Heart left ventricle (tissue), 16 donors: Measurements from ENCODE around the gene RFXAP. TPM values are rescaled to one million over a fixed set of nuclear protein-coding genes. Genes with fewer than 3 reads are reported as not detected.

Source experiments
- ATAC-seq, 4 donors: fragments of 200-7000 bp; cut with Tn5 transposase; one replicate each; pipeline ENCODE4 v1.9.1; 2020 to 2022; ENCODE audit warnings: moderate library complexity in 4 of 4, mild to moderate bottlenecking in 3 of 4, moderate number of reproducible peaks in 1 of 4
- DNase-seq, 5 donors: peaks; one replicate each; pipeline ENCODE4 v3.0.0-alpha.2; 2020
- H3K27ac ChIP-seq, 12 donors: fragments of 200-600 bp; sonication (generic) in 4 of 12; one replicate each; pipeline versions ENCODE4 v1.5.0 to v1.8.0; 2016 to 2022; ENCODE audit warnings: mild to moderate bottlenecking in 2 of 12
- H3K27me3 ChIP-seq, 9 donors: fragments of 200-600 bp; sonication (generic) in 2 of 9; one replicate each; pipeline versions ENCODE4 v1.5.1 to v1.8.0; 2016 to 2022; ENCODE audit warnings: mild to moderate bottlenecking in 3 of 9
- H3K36me3 ChIP-seq, 9 donors: fragments of 200-600 bp; sonication (generic) in 2 of 9; one replicate each; pipeline versions ENCODE4 v1.5.0 to v1.8.0; 2018 to 2022; ENCODE audit warnings: mild to moderate bottlenecking in 2 of 9
- H3K4me1 ChIP-seq, 12 donors: fragments of 200-600 bp; sonication (generic) in 4 of 12; one replicate each; pipeline versions ENCODE4 v1.5.0 to v1.8.0; 2016 to 2022; ENCODE audit warnings: mild to moderate bottlenecking in 3 of 12
- H3K4me3 ChIP-seq, 12 donors: fragments of 200-600 bp; sonication (generic) in 4 of 12; one replicate each; pipeline versions ENCODE4 v1.5.0 to v1.8.0; 2017 to 2022; ENCODE audit warnings: mild to moderate bottlenecking in 9 of 12, moderate library complexity in 4 of 12
- H3K9me3 ChIP-seq, 12 donors: fragments of 200-600 bp; sonication (generic) in 4 of 12; one replicate each; pipeline versions ENCODE4 v1.5.0 to v1.8.0; 2016 to 2022; ENCODE audit warnings: mild to moderate bottlenecking in 1 of 12
- POLR2A ChIP-seq, 2 donors: fragments of 450-650 bp; IDR thresholded peaks; one replicate each; pipeline ENCODE4 v1.6.1; 2017; ENCODE audit warnings: antibody characterized with exemption in 2 of 2, mild to moderate bottlenecking in 2 of 2, moderate library complexity in 2 of 2
- WGBS, 4 donors: extraction: QIAGEN DNeasy Blood & Tissue Kit in 2 of 4; methylation state at CpG; one replicate each; pipeline versions ENCODE4 v1.1.5 to v1.1.7; 2013 to 2018; 5-methylcytosine and 5-hydroxymethylcytosine counted together
- intact Hi-C, 10 donors: fragments of 100-400 bp; cut with DNase I; formaldehyde crosslinking; loops; one replicate each; pipeline versions ENCODE4 v1.11.1 to v1.14.2; 2022
- polyA plus RNA-seq, 2 donors: library from polyadenylated mRNA; stranded (reverse); fragments of 200-250 nt; gene quantifications; one replicate each; pipeline ENCODE4 v1.2.3, GENCODE V29; 2013
- total RNA-seq, 9 donors: library from RNA; depleted of rRNA in 2 of 9; stranded (reverse); fragments of >200 nt in 2 of 9; fragmentation: NEBNext Ultra II Directional in 3 of 9; extraction: Animal tissue kit (Norgen Biotek cat#: 25700) in 3 of 9; gene quantifications; one replicate each; pipeline versions ENCODE4 v1.1.0 to v1.2.4, GENCODE V29; 2016 to 2023
- TF ChIP-seq, protein P1 (sequence below), 12 donors: fragments of 200-600 bp; sonication (generic) in 4 of 12; IDR thresholded peaks; one replicate each; pipeline versions ENCODE4 v1.5.0 to v1.8.0; 2018 to 2022; ENCODE audit warnings: antibody characterized with exemption in 12 of 12, mild to moderate bottlenecking in 5 of 12
- donor health status: ischemic (EF 13 %, LVEDD 7.1; RV severe dilation, severe dysfunction).
- donor health status: healthy with polysubstance abuse.
- donor health status: DM: no; HTN: yes; CAD: no.
- donor health status: DM: no; HTN: no; CAD: no.
- donor health status: ischemic (EF 25% LVEDD 6.9; RV normal size, moderate dysfunction).
- donor health status: ischemic (EF 25% LVEDD 5.7; RV mildly dilated, moderate dysfunction).
- donor health status: healthy.
- donor health status: DM: yes; HTN: yes; CAD: no.
- donor health status: ischemic (EF 35%, LVEDD 5.7; RV mildly dilated, moderate dysfunction).
- donor health status: nonischemic (EF 11% LVEDD 7.7; RV severe dilation, severe dysfunction).
- donor health status: DM: yes; HTN: yes; CAD: no.
- donor health status: PGD.
- donor health status: ischemic (EF 29% LVEDD 5.4; RV normal size, mild dysfunction).
- donor health status: nonischemic (EF 23%, LVEDD 6.1; RV moderate dilation, normal function).

The RFXAP gene
- total and polyA plus RNA-seq, 11 donors, result 1.0 to 5.2 (median 3.6) TPM

DNA sequence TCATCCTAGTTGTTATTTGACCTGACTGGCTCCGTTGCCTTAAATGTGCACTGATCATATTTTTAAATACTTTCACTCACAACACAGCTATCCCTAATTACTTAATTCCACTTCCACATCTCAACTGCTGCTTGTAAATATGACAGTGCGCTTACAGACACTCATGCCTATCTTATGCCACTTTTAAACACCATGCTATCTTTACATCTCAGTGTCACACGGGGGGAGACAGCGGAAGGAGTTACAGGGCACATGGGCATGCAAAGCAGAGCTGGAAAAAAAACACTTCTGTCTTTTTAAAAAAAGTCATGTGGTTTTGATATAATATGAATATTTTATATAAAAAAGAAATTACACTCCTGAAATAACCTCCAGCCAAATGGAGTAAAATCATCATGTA lies 56.9 kb downstream of the RFXAP start:
- H3K27ac ChIP-seq, result no peak overlapping the region
- H3K27me3 ChIP-seq, result no peaks in the 10 kb centered on the region
- no peak overlapping the region for H3K4me3 ChIP-seq
- H3K4me1 ChIP-seq, result peaks cover 0 to 8% (median 0%) of the 10 kb centered on the region in 12 donors
- ATAC-seq (no peak), DNase-seq (no peak)
- intact Hi-C loops, result no loop called here
- 64 to 77% (median 66%) methylated on average over 4 of the region's 4 CpGs for WGBS, 4 donors
- no peaks in the 10 kb centered on the region for H3K9me3 ChIP-seq
- peaks cover 0 to 58% (median 16%) of the 10 kb centered on the region in 9 donors for H3K36me3 ChIP-seq
- TF ChIP-seq, protein P1, sequence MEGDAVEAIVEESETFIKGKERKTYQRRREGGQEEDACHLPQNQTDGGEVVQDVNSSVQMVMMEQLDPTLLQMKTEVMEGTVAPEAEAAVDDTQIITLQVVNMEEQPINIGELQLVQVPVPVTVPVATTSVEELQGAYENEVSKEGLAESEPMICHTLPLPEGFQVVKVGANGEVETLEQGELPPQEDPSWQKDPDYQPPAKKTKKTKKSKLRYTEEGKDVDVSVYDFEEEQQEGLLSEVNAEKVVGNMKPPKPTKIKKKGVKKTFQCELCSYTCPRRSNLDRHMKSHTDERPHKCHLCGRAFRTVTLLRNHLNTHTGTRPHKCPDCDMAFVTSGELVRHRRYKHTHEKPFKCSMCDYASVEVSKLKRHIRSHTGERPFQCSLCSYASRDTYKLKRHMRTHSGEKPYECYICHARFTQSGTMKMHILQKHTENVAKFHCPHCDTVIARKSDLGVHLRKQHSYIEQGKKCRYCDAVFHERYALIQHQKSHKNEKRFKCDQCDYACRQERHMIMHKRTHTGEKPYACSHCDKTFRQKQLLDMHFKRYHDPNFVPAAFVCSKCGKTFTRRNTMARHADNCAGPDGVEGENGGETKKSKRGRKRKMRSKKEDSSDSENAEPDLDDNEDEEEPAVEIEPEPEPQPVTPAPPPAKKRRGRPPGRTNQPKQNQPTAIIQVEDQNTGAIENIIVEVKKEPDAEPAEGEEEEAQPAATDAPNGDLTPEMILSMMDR (IDR thresholded peaks at IDR 0.05), result no peak
- no peak for TF ChIP-seq POLR2A (IDR thresholded peaks at IDR 0.05)

Other genes with a start within 250 kb of the RFXAP start
- gene SERTM1, start 145.2 kb upstream of the RFXAP start, total RNA-seq, result 1 to 10 TPM in 3 of 9 donors, under 1 TPM in 5, not detected in 1; 0.06 to 6.0 (median 0.79) TPM
- under 1 TPM; 0.03 to 0.19 TPM for gene SERTM1, start 145.2 kb upstream of the RFXAP start, polyA plus RNA-seq
- 10 to 100 TPM in 1 of 9 donors, 1 to 10 TPM in 8; 2.2 to 10.4 (median 4.9) TPM for gene SMAD9, start 101.0 kb downstream of the RFXAP start, total RNA-seq
- gene SMAD9, start 101.0 kb downstream of the RFXAP start, polyA plus RNA-seq, result 1 to 10 TPM in 1 of 2 donors, under 1 TPM in 1; 0.91 to 2.1 TPM
- 10 to 100 TPM in 6 of 9 donors, 1 to 10 TPM in 3; 8.4 to 15.2 (median 11.6) TPM for gene ALG5, start 180.1 kb downstream of the RFXAP start, total RNA-seq
- 10 to 100 TPM; 13.4 to 31.8 TPM for gene ALG5, start 180.1 kb downstream of the RFXAP start, polyA plus RNA-seq
- 10 to 100 TPM; 13.6 to 30.4 (median 21.8) TPM for gene EXOSC8, start 181.6 kb downstream of the RFXAP start, total RNA-seq
- gene EXOSC8, start 181.6 kb downstream of the RFXAP start, polyA plus RNA-seq, result 10 to 100 TPM; 32.2 to 37.5 TPM
- 10 to 100 TPM; 19.0 to 32.8 (median 26.5) TPM for gene SUPT20H, start 240.5 kb downstream of the RFXAP start, total RNA-seq
- 10 to 100 TPM; 18.0 to 18.1 TPM for gene SUPT20H, start 240.5 kb downstream of the RFXAP start, polyA plus RNA-seq